ENCODE results near the gene SPOCK1. TPM values are rescaled to one million over a fixed set of nuclear protein-coding genes. Genes with fewer than 3 reads are reported as not detected.

Gene SPOCK1
- total RNA-seq, 2 experiments from 2014 or later = 0.16 to 0.38 TPM

DNA sequence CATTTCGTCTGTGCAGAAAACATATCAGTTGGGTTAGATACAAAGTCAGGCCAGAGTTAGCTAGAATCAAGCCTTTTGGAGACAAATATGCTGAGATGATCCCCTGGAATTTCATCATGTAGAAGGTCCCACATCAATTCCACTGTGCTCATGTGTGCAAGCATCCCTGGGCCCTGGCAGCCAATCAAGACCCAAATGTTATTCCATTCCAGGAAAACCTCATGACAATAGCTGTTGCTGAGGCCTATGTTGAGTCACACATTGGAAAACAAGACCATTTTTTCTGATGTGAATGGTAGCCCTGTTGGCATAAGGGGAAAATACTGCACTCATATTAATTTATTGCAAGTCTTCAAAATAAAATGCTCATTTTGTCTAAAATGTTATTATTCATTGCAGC lies 11.5 kb downstream of the SPOCK1 start:
- ATAC-seq = no peak
- Mint-ChIP-seq H3K36me3 (no peaks in the 10 kb centered on the region), H3K27me3 (no peaks in the 10 kb centered on the region), H3K4me1 (no peaks in the 10 kb centered on the region), H3K27ac (no peak overlapping the region), H3K9me3 (ENCODE audit: low read depth) (no peaks in the 10 kb centered on the region), H3K4me3 (no peak overlapping the region)
- CTCF ChIA-PET = no interaction called here
- DNase-seq = no peak

DNA sequence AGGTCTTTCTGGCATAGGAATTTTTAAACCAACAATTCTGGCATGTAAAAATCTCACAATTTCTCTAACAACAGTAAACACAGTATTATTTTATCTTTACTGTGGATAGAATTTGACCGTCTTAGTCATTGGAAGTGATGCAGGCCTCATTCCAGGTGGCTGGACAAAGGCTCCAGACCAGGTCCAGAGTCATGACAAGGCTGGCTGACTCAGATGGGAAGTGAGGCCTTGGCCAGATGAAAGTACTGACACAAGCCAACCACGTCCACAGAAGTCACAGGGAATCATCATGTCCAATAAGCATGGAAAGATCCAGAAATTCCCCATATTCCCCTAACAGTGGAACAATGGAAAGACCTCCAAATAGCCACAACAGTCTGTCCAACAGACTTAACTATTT lies 12.4 kb downstream of the SPOCK1 start:
- no peak overlapping the region for H3K27ac Mint-ChIP-seq
- ATAC-seq (no peak), DNase-seq (no peak)
- no peaks in the 10 kb centered on the region for H3K36me3 Mint-ChIP-seq
- CTCF ChIA-PET = no interaction called here
- no peaks in the 10 kb centered on the region for H3K9me3 Mint-ChIP-seq (ENCODE audit: low read depth)
- H3K27me3 Mint-ChIP-seq = no peaks in the 10 kb centered on the region
- no peaks in the 10 kb centered on the region for H3K4me1 Mint-ChIP-seq
- no peak overlapping the region for H3K4me3 Mint-ChIP-seq

DNA sequence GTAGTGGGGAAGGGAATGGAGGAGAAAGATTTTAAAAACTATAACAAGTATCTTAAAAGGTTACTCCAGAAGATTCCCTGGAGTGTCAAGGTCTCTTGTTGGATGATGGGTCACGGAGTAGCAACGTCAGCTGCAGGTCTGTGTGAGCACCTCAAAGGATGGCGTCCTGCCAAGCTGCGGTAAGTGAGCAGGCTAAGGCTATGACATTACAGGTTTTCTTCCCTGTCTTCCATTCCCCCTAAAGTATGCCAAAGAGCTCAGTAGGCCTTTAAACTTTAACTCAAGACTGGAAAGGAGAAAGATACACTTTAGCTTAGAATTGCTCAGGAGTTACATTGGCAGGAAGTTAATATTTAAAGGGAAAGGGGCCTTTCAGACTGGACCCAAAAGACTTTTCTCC lies 17.5 kb downstream of the SPOCK1 start:
- peaks cover under 1% of the 10 kb centered on the region for H3K27me3 Mint-ChIP-seq
- H3K4me3 Mint-ChIP-seq = no peak overlapping the region
- H3K36me3 Mint-ChIP-seq = no peaks in the 10 kb centered on the region
- no peak for DNase-seq
- ATAC-seq = no peak
- H3K27ac Mint-ChIP-seq = no peak overlapping the region
- no peaks in the 10 kb centered on the region for H3K4me1 Mint-ChIP-seq
- CTCF ChIA-PET = no interaction called here
- H3K9me3 Mint-ChIP-seq (ENCODE audit: low read depth) = no peaks in the 10 kb centered on the region

DNA sequence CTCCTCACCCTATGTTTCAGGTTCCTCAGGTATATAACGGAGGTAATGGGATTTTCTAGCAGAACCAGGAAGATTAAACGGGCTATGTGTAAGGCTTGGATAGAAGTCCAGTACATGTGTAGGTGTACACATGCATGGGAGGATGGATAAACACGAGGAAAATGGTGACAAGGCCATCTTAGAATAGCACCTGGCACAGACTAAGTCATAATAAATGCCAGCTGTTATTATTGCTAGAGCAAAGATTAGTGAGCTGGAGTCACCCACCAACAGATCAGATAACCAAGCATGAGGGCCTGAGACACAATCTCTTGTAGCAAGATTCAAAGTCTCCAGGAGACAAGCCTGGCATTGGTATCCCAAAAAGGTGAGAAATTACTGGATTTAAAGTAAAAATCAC lies 21.1 kb downstream of the SPOCK1 start:
- H3K4me1 Mint-ChIP-seq = no peaks in the 10 kb centered on the region
- no peak overlapping the region for H3K4me3 Mint-ChIP-seq
- no peak for ATAC-seq
- peaks cover 12% of the 10 kb centered on the region for H3K27me3 Mint-ChIP-seq
- DNase-seq = no peak
- H3K9me3 Mint-ChIP-seq (ENCODE audit: low read depth) = no peaks in the 10 kb centered on the region
- no peaks in the 10 kb centered on the region for H3K36me3 Mint-ChIP-seq
- H3K27ac Mint-ChIP-seq = no peak overlapping the region
- CTCF ChIA-PET = no interaction called here

DNA sequence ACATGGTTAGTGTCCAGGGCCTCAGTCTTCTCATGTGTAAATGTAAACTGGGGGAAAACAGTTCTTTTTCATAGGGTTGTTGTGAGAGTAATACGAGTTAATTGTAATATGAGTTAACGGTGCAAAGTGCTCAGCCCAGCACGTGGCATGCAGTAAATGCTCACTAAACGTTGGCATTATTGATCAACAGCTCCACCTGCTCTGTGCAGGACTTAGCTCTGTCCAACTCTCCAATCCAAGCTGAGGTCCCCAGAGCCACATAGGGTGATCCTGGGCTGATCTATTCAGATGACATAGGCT lies 28.3 kb downstream of the SPOCK1 start:
- Mint-ChIP-seq H3K4me3 (no peak overlapping the region), H3K27me3 (peaks cover 17% of the 10 kb centered on the region), H3K9me3 (ENCODE audit: low read depth) (no peaks in the 10 kb centered on the region), H3K27ac (no peak overlapping the region), H3K4me1 (no peaks in the 10 kb centered on the region), H3K36me3 (no peaks in the 10 kb centered on the region)
- CTCF ChIA-PET = no interaction called here
- DNase-seq (no peak), ATAC-seq (no peak)

DNA sequence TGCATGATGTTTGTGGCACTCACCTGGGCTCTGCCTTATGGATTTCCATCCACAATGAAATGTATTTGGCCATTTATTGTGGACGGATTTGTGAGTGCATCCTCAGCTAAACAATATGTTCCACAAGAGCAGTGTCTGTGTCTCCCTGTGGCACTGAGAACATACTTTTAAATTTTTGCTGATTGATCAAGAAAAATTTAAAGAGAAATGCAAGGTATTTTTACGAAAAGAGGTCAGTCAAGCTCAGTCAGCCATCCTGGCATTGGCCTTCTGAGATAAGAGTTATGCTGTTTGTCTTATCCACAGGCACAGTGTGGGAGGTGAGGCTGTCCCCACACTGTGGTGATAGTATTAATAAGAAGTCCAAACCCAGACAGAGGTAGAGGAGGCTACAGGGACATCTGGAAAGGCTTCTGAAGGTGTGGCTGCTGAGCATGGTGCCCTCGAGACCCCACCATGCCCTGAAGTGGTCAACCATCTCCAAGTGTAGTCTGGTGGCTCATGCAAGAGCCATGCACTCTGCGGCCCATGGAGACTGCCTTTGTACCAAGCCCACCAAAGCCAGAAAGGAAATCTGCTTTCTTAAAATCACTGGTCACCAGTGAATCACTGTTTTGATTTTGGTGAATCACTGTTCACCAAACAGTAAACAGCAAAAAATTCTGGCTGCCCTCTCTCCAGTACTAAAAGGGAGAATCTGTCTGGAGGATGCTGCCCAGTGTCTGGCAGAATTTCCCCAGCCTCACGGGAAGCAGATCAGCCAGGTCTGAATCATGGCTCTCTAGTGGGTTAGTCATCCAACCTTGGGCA lies 28.8 kb downstream of the SPOCK1 start:
- DNase-seq = no peak
- Mint-ChIP-seq H3K36me3 (no peaks in the 10 kb centered on the region), H3K9me3 (ENCODE audit: low read depth) (no peaks in the 10 kb centered on the region), H3K27ac (no peak overlapping the region), H3K4me3 (no peak overlapping the region), H3K4me1 (no peaks in the 10 kb centered on the region), H3K27me3 (peaks cover 17% of the 10 kb centered on the region)
- ATAC-seq = no peak
- CTCF ChIA-PET = no interaction called here

DNA sequence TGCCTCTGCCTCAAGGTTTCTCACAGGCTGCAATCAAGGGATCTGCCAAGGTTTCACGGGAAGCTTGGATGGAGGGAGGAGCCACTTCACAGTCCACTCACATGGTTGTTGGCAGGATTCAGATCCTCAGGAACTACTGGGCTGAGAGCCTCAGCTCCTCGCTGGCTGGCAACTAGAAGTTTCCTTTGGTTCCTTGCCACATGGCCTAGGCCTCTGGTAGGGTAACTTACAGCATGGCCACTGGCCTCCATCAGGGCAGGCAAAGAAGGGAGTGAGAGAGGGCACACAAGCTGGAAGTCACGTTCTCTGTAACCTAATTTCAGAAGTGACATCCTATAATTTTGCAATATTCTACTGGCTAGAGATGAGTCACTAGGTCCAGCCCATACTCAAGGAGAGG lies 32.2 kb downstream of the SPOCK1 start:
- no peak for DNase-seq
- CTCF ChIA-PET = no interaction called here
- no peak overlapping the region for H3K4me3 Mint-ChIP-seq
- H3K9me3 Mint-ChIP-seq (ENCODE audit: low read depth) = no peaks in the 10 kb centered on the region
- H3K27me3 Mint-ChIP-seq = peaks cover 7% of the 10 kb centered on the region
- no peak for ATAC-seq
- H3K27ac Mint-ChIP-seq = no peak overlapping the region
- no peaks in the 10 kb centered on the region for H3K36me3 Mint-ChIP-seq
- no peaks in the 10 kb centered on the region for H3K4me1 Mint-ChIP-seq

DNA sequence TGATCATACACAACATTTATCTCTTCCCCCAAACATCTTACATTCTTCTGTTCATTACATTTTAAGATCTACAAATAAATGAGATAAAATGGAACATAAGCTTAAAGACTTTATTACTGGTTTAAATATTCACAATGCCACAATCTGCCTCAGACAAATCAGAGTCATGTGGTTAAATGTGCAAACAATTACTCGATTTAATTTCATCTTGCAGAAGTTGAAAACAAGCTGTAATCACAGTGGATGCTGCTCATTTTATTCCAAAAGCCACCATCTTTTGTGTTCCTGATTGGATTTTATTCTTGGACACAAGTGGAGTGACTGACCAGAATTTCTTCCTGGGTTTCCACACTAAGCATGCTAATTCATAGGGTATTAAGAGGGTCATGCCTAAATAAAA lies 33.2 kb downstream of the SPOCK1 start:
- Mint-ChIP-seq H3K27ac (no peak overlapping the region), H3K27me3 (peaks cover 9% of the 10 kb centered on the region), H3K9me3 (ENCODE audit: low read depth) (no peaks in the 10 kb centered on the region), H3K36me3 (no peaks in the 10 kb centered on the region), H3K4me3 (no peak overlapping the region), H3K4me1 (no peaks in the 10 kb centered on the region)
- CTCF ChIA-PET = no interaction called here
- no peak for DNase-seq
- ATAC-seq = no peak

DNA sequence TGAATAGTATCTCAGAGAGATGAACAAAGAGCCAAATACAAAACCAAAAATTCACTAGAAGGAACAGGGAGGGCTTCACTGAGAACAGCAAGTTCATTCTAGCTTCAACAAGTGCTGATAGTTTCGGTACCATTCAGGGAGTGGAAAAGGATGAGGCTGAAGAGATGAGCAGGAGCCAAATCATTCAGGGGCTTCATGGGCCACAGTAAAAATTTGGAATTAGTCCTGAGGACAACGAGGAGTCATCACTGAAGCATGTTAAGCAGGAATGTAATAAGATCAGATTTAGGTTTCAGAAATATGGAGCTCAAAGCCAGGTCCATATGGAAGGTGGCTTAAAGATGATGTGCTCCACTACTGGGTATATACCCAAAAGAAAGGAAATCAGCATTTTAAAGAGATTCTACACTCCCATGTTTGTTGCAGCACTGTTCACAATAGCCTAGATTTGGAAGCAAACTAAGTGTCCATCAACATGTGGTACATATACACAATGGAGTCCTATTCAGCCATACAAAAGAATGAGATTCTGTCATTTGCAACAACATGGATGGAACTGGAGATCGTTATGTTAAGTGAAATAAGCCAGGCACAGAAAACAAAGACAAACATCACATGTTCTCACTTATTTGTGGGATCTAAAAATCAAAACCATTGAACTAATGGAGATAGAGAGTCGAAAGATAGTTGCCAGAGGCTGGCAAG lies 36.2 kb downstream of the SPOCK1 start:
- H3K9me3 Mint-ChIP-seq (ENCODE audit: low read depth) = no peaks in the 10 kb centered on the region
- ATAC-seq = no peak
- DNase-seq = no peak
- CTCF ChIA-PET = no interaction called here
- no peak overlapping the region for H3K4me3 Mint-ChIP-seq
- H3K27ac Mint-ChIP-seq = no peak overlapping the region
- peaks cover 6% of the 10 kb centered on the region for H3K27me3 Mint-ChIP-seq
- H3K4me1 Mint-ChIP-seq = no peaks in the 10 kb centered on the region
- no peaks in the 10 kb centered on the region for H3K36me3 Mint-ChIP-seq

DNA sequence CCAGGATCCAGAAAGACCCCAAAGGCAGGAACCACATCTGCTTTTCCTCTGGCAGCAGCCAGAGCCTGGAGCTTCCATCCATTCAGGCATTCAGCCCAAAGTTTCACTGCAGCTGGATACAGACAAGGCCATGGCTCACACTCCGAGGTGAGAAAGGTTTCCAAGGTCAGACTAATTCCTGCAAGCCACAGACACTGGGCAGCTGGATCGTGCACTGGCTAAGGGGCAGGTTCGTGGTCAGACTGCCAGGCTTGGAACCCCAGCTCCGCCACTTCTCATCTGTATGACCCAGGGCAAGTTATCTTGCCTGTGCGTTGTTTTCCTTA lies 36.9 kb downstream of the SPOCK1 start:
- no peak for ATAC-seq
- H3K9me3 Mint-ChIP-seq (ENCODE audit: low read depth) = no peaks in the 10 kb centered on the region
- H3K27me3 Mint-ChIP-seq = peaks cover 8% of the 10 kb centered on the region
- DNase-seq = no peak
- H3K4me3 Mint-ChIP-seq = no peak overlapping the region
- H3K27ac Mint-ChIP-seq = no peak overlapping the region
- no peaks in the 10 kb centered on the region for H3K36me3 Mint-ChIP-seq
- CTCF ChIA-PET = no interaction called here
- H3K4me1 Mint-ChIP-seq = no peaks in the 10 kb centered on the region

DNA sequence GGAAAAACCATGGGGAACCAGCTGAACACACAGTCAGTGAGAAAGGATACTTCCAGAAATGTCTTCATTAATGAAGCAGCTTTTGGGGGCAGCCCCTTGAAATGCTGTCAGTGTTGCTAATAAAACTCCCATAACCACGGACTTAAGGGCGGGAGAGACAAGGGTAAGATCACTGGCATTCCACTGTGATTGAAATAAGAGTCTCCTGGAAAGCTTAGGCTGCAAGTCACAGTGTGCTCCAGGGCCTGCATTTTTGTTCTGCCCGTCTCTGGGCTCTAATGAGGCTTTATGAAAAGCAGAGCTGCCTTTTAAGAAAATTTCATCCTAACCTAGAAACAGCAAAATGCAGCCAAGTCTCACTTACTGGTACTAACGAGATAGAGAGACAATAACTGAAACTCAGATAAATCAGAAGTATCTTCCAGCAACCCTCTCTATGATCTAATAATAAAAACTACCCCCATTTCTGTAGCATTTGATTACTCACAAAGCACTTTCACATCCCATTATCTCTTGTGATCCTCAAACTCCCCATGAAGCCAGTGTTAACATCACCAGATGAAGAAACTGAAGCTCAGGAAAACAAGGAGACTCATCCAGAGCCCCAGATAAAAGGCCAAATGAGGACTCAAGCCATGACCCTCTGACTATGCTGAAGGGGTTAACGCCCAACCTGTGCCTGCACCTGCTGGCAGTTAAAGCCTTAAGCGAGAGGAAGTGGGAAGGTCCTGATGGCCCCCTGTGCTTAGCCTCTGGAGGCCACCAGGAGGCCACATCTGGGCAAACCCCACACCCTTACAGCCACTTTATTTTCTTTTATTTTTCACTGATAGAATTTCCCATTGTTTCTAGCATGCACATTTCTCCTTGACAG lies 37.5 kb downstream of the SPOCK1 start:
- Mint-ChIP-seq H3K4me1 (no peaks in the 10 kb centered on the region), H3K27ac (no peak overlapping the region), H3K27me3 (peaks cover 8% of the 10 kb centered on the region), H3K9me3 (ENCODE audit: low read depth) (no peaks in the 10 kb centered on the region), H3K4me3 (no peak overlapping the region), H3K36me3 (no peaks in the 10 kb centered on the region)
- CTCF ChIA-PET = no interaction called here
- DNase-seq = no peak
- no peak for ATAC-seq

DNA sequence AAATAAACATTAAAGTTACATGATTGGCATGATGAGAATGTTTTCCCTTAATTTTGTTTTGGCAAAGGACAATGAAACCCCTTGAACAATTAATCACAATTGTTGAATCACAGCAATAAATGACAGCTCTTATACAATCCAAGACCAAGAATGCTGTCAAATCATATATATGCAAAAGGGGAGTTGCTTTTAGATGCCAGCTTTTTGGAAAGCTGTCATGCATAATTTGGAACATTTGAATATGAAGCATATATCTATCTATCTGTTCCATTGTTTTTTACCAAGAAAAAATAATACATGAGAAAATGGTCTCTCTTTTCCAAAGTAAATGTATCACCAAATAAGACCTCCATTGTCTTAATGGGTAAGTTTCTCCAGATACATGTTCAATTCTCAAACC lies 44.5 kb downstream of the SPOCK1 start:
- DNase-seq (no peak), ATAC-seq (no peak)
- Mint-ChIP-seq H3K9me3 (ENCODE audit: low read depth) (no peaks in the 10 kb centered on the region), H3K27ac (no peak overlapping the region), H3K27me3 (peaks cover 5% of the 10 kb centered on the region), H3K36me3 (no peaks in the 10 kb centered on the region), H3K4me1 (no peaks in the 10 kb centered on the region), H3K4me3 (no peak overlapping the region)
- CTCF ChIA-PET = interaction anchor here (0.8 kb wide), 1 partner anchor 110 kb away, joined by 3 read pairs; no protein-coding TSS in a partner anchor

DNA sequence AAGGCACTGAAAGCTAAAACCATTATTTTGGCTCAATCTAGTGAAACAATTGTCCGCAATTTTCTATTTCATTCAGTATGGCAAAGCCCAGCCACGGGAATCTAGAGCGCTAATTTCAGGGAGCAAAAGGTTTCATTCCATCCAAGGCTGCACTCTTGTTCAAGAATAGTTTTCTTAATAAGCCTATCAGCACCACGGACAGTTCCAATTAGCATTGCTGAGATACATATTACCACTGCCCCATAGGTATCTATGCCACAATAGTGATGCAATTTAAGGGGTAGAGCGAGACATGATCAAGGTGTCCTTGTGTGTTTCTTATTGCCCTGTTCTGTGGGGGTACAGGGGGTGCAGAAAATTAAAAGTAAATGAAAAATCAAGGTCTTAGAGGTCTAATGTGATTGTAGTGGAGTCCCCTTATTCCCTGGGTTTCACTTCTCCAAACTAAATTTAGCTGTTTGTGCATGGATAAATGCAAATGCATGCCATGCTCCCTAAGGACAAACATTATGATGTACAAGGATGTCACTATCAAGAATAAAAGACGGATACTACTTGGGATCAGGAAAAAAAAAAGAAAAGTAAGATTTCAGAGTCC lies 45.5 kb downstream of the SPOCK1 start:
- Mint-ChIP-seq H3K36me3 (no peaks in the 10 kb centered on the region), H3K4me1 (no peaks in the 10 kb centered on the region), H3K27me3 (peaks cover 7% of the 10 kb centered on the region), H3K27ac (no peak overlapping the region), H3K9me3 (ENCODE audit: low read depth) (no peaks in the 10 kb centered on the region), H3K4me3 (no peak overlapping the region)
- ATAC-seq = no peak
- CTCF ChIA-PET = no interaction called here
- DNase-seq = no peak

DNA sequence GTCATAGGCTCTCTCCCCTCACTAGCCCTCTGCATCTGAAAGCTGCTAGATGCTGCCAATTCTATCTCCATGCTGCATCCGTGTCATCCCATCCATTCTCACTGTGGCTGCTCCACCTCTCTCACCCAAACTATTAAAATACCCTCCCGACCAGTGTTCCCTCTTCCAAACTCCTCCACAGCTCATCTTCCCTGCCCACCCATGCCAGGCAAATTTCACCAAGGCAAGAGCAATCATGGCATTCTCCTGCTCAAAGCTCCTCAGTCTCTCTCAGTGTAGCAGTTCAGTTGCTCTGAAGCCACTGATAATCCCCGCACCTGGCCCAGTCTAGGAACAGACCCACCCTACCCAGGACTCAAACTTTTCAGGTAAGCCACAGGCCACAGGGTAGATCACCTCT lies 48.4 kb downstream of the SPOCK1 start:
- no peak for ATAC-seq
- CTCF ChIA-PET = no interaction called here
- Mint-ChIP-seq H3K27me3 (peaks cover 5% of the 10 kb centered on the region), H3K36me3 (no peaks in the 10 kb centered on the region), H3K9me3 (ENCODE audit: low read depth) (no peaks in the 10 kb centered on the region), H3K27ac (no peak overlapping the region), H3K4me1 (no peaks in the 10 kb centered on the region), H3K4me3 (no peak overlapping the region)
- no peak for DNase-seq

All from activated CD8-positive, alpha-beta memory T cell treated with anti-CD3 and anti-CD28 coated beads, Interleukin-2, amount 10 ng/mL, durations not matched to agents 7 days and 5 days (primary cell).